Measurements from ENCODE around the gene PRR33. TPM values are rescaled to one million over a fixed set of nuclear protein-coding genes. Genes with fewer than 3 reads are reported as not detected.
A peak's percentile ranks its signal among the peaks of the same experiment; 100 is the strongest.

Gene PRR33
- total and polyA plus RNA-seq, 7 donors: 0.13 TPM; not detected in 6

DNA sequence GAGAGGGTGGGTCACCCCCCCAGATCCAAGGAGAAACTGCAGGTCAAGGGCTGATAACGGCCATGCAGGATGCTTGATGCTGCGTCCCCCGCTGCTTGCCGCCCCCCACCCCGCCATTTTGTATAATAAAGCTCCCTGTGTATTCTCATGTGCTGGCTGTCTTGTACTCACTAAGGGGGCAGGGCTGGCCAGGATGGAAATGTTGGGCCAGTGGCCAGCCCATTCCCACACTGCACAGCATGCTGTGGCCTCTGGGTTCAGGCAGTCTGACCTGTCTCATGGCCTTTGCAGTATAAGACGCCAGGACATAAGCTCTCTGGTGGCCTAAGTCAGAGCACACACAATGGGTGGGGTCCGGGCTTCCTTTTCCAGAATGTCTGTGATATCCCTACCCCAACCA, 421 bp upstream of the PRR33 start:
- Histone ChIP-seq H3K36me3 (no peaks in the 10 kb centered on the region), H3K27me3 (no peaks in the 10 kb centered on the region), H3K9me3 (no peaks in the 10 kb centered on the region), H3K27ac (no peak overlapping the region), H3K4me1 (no peaks in the 10 kb centered on the region), H3K4me3 (no peak overlapping the region)
- intact Hi-C loops (cut with DNase I): no loop called here
- no peak for DNase-seq
- TF ChIP-seq POLR2AphosphoS5 (IDR thresholded peaks at IDR 0.05): no peak
- TF ChIP-seq, protein P1, sequence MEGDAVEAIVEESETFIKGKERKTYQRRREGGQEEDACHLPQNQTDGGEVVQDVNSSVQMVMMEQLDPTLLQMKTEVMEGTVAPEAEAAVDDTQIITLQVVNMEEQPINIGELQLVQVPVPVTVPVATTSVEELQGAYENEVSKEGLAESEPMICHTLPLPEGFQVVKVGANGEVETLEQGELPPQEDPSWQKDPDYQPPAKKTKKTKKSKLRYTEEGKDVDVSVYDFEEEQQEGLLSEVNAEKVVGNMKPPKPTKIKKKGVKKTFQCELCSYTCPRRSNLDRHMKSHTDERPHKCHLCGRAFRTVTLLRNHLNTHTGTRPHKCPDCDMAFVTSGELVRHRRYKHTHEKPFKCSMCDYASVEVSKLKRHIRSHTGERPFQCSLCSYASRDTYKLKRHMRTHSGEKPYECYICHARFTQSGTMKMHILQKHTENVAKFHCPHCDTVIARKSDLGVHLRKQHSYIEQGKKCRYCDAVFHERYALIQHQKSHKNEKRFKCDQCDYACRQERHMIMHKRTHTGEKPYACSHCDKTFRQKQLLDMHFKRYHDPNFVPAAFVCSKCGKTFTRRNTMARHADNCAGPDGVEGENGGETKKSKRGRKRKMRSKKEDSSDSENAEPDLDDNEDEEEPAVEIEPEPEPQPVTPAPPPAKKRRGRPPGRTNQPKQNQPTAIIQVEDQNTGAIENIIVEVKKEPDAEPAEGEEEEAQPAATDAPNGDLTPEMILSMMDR (IDR thresholded peaks at IDR 0.05): no peak
- TF ChIP-seq EP300 (IDR thresholded peaks at IDR 0.05): no peak
- no peak for TF ChIP-seq POLR2A (IDR thresholded peaks at IDR 0.05)
- 92 to 93% methylated on average over 7 of the region's 7 CpGs for WGBS, 2 donors

DNA sequence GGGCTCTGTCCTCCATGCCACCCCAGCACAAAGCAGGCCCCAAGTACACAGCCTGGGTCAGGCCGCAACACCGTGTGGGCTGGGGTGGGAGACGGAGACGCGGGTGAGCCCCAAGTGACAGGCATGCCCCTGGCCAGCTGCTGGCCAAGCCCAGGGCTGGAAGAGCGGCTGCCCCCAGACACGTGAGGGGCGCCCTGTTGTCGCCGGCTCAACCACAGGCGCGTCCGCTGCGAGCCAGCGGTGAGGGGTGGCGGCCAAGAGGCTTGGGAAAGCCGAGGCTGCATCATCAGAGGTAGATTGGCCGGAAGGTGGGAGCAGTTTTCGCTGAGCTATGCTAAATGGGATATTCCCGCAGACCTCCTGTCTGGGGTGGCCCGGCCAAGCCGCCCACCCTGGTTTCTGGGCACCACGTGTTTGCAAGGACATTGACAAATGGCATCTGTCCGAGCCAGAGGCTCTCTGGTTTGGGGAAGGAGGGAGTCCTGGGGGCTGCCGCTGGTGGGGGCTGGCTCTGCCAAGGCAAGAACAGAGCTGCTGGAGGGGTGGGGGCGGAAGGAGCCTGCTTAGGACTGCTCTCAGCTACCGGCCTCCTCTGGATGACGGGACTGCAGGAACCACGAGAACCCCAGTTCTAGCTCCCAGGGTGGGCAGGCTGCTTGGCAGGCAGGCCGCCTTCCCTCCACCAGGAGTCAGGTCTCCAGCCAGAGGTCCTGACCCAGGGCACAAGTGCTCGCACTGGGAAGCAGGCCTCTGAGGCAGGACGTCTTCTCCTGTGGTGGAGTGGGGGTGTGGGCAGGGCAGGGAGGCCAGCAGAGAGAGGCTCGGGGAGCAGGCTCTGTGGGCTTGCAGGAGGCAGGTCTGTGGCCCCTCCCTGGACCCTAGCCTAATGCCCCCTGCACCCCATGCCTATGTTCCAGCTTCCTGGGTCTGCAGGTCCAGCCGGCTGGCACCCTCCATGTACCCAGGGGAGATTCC, 552 bp downstream of the PRR33 start:
- Histone ChIP-seq H3K27ac (no peak overlapping the region), H3K4me3 (no peak overlapping the region), H3K4me1 (no peaks in the 10 kb centered on the region), H3K9me3 (no peaks in the 10 kb centered on the region), H3K27me3 (no peaks in the 10 kb centered on the region), H3K36me3 (no peaks in the 10 kb centered on the region)
- WGBS, 2 donors: 63 to 79% methylated on average over 34 of the region's 34 CpGs
- TF ChIP-seq, protein P1 (IDR thresholded peaks at IDR 0.05): no peak
- TF ChIP-seq POLR2A (IDR thresholded peaks at IDR 0.05) (no peak), EP300 (IDR thresholded peaks at IDR 0.05) (no peak), POLR2AphosphoS5 (IDR thresholded peaks at IDR 0.05) (no peak)
- intact Hi-C loops (cut with DNase I): no loop called here
- peak; percentile 66 for DNase-seq

DNA sequence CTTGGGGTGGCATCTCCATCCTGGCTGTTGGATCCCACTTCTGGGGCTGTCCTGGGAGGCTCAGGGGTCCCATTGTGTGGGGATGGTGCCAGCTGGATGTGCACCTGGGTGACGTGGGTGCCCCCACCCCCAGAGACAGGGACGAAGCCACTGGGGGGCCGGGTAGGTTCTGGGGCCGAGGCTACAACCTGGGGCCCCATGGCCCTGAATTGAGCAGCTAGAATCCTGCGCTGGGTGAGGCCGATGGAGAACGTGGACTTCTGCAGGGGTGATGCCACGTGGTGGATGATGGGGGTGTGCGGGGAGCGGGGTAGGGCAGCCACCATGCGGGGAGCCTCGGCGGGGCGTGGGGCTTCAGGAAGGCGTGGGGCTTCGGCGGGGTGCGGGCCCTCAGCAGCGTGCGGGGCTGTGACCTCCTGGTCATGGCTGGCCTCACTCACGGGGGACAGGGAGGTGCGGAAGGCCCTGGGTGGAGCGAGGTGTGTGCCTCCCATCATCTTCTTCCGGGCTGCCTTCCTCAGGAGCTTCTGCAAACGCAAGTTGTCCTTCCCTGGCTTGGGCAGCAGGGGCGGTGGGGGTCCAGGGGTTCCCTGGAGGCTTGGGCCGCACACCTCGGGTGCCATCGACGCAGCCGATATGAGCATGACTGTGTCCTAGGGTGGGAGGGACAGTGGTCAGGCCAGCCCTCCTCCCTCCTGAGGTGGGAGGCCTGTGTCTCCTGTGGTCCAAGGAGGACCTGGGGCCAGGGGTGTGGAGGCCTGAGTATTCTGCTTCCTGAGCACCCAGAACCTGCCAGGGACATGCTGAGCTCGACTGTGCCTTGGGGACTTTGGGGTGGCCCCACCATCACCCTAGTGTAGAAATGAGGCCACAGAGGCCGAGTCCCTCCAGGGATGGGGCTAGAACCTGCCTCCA, 1.5 kb downstream of the PRR33 start:
- no peaks in the 10 kb centered on the region for H3K27me3 ChIP-seq
- no peak for TF ChIP-seq POLR2A (IDR thresholded peaks at IDR 0.05)
- TF ChIP-seq EP300 (IDR thresholded peaks at IDR 0.05): no peak
- TF ChIP-seq, protein P1 (IDR thresholded peaks at IDR 0.05): no peak
- TF ChIP-seq POLR2AphosphoS5 (IDR thresholded peaks at IDR 0.05): no peak
- no peaks in the 10 kb centered on the region for H3K36me3 ChIP-seq
- no peak overlapping the region for H3K4me3 ChIP-seq
- no peaks in the 10 kb centered on the region for H3K4me1 ChIP-seq
- no peak overlapping the region for H3K27ac ChIP-seq
- intact Hi-C loops (cut with DNase I): no loop called here
- H3K9me3 ChIP-seq: no peaks in the 10 kb centered on the region
- 65 to 75% methylated on average over 33 of the region's 33 CpGs for WGBS, 2 donors
- DNase-seq: no peak

DNA sequence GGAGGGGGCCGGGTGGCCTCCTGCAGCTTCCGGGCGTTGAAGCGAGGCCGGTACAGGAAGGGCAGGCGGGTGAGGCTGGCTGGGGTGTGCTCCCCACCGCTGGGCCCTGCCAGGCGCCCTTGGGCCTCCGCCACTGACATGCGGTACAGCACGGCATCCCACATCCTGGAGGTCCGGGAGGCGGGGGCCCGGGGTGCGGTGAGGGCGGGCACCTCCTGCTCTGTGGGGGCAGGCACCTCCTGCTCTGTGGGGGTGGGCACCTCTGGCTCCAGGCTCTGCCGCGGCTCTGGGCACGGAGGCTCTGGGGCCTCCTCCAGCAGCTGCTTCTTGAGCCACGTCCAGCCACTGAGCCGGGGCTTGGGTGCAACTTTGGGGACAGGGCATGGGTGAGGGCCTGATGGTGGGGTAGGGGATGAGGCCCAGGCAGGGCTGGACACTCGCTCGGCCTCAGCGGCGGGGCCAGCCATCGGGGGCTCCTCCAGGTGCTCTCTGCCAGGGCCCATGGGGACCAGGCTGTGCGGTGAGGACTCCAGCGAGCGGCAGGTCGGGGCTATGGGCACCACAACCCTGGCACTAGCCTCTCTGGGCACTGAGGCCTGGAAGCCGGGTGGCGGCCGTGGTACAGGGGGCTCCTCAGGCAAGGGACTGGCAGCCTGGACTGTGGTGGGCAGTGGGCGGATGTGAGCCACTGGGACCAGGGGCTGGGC, 2.3 kb downstream of the PRR33 start:
- Histone ChIP-seq H3K4me1 (no peaks in the 10 kb centered on the region), H3K4me3 (no peak overlapping the region), H3K36me3 (peaks cover 0 to 5% (median 0%) of the 10 kb centered on the region in 4 donors), H3K9me3 (no peaks in the 10 kb centered on the region), H3K27me3 (no peaks in the 10 kb centered on the region), H3K27ac (no peak overlapping the region)
- DNase-seq: no peak
- WGBS, 2 donors: 57 to 71% methylated on average over 34 of the region's 34 CpGs
- intact Hi-C loops (cut with DNase I): no loop called here
- no peak for TF ChIP-seq POLR2AphosphoS5 (IDR thresholded peaks at IDR 0.05)
- TF ChIP-seq POLR2A (IDR thresholded peaks at IDR 0.05): no peak
- TF ChIP-seq, protein P1 (IDR thresholded peaks at IDR 0.05): no peak
- TF ChIP-seq EP300 (IDR thresholded peaks at IDR 0.05): no peak

All from sigmoid colon (tissue), 7 donors.